Mesenchymal stem cell (in vitro differentiated cells and primary cell): Measurements from ENCODE around the gene NDUFS1.
"Not testable (repeated sequence)": the region's sequence is repeated elsewhere in the genome, so short reads cannot be mapped to it uniquely, and the experiment has no call there.

Source experiments
- DNase-seq: peaks from one replicate; pipeline ENCODE4 v3.0.0-alpha.2; 2013
- H2AFZ ChIP-seq: one replicate; pipeline ENCODE4 v1.6.1; 2013; ENCODE audit warnings: low read depth, mild to moderate bottlenecking, control low read depth, inconsistent platforms, low read length, moderate library complexity
- H2AK5ac ChIP-seq: 2 replicates; pipeline ENCODE4 v1.6.1; 2013; ENCODE audit warnings: low read length, moderate library complexity, mild to moderate bottlenecking, inconsistent platforms; ENCODE audit not compliant: severe bottlenecking
- H2BK120ac ChIP-seq: one replicate; pipeline ENCODE4 v1.6.1; 2013; ENCODE audit warnings: low read depth, mild to moderate bottlenecking, inconsistent platforms, low read length, moderate library complexity
- H2BK12ac ChIP-seq, 2 experiments: one replicate each; pipeline ENCODE4 v1.6.1; 2013; ENCODE audit warnings: inconsistent platforms in 2 of 2, low read length in 2 of 2, mild to moderate bottlenecking in 2 of 2, moderate library complexity in 2 of 2, control low read depth in 1 of 2
- H2BK15ac ChIP-seq: one replicate; pipeline ENCODE4 v1.6.1; 2013; ENCODE audit warnings: mild to moderate bottlenecking, low read depth, inconsistent platforms; ENCODE audit not compliant: poor library complexity, severe bottlenecking
- H2BK5ac ChIP-seq: 2 replicates; pipeline ENCODE4 v1.6.1; 2013; ENCODE audit warnings: low read depth, mild to moderate bottlenecking, low read length, control low read depth, inconsistent platforms; ENCODE audit not compliant: poor library complexity, severe bottlenecking
- H3K14ac ChIP-seq, 2 experiments: one replicate each; pipeline ENCODE4 v1.6.1; 2013; ENCODE audit warnings: inconsistent platforms in 2 of 2, low read length in 2 of 2, control low read depth in 1 of 2, mild to moderate bottlenecking in 1 of 2, moderate library complexity in 1 of 2
- H3K18ac ChIP-seq, 2 experiments: one replicate each; pipeline ENCODE4 v1.6.1; 2013; ENCODE audit warnings: inconsistent platforms in 2 of 2, low read length in 2 of 2, control low read depth in 1 of 2, low read depth in 1 of 2, mild to moderate bottlenecking in 1 of 2
- H3K23ac ChIP-seq, 2 experiments: one replicate each; pipeline ENCODE4 v1.6.1; 2013; ENCODE audit warnings: inconsistent platforms in 2 of 2, low read length in 2 of 2, mild to moderate bottlenecking in 2 of 2, moderate library complexity in 2 of 2, control low read depth in 1 of 2
- H3K27ac ChIP-seq: 2 replicates; pipeline ENCODE4 v1.5.1; 2013; ENCODE audit warnings: mild to moderate bottlenecking, moderate library complexity, low read length, control low read depth, inconsistent platforms; ENCODE audit not compliant: poor library complexity, severe bottlenecking
- H3K27me3 ChIP-seq, 2 experiments: 2 replicates each; pipeline versions ENCODE4 v1.6.1 to v1.7.0; 2013; ENCODE audit warnings: low read length in 2 of 2, mild to moderate bottlenecking in 2 of 2, moderate library complexity in 2 of 2, control low read depth in 1 of 2, inconsistent platforms in 1 of 2; ENCODE audit not compliant: control insufficient read depth in 1 of 2, insufficient read depth in 1 of 2
- H3K36me3 ChIP-seq, 2 experiments: 2 replicates each; pipeline versions ENCODE4 v1.6.1 to v1.7.0; 2013; ENCODE audit warnings: low read length in 2 of 2, control low read depth in 1 of 2, inconsistent platforms in 1 of 2, low read depth in 1 of 2, mild to moderate bottlenecking in 1 of 2; ENCODE audit not compliant: insufficient read depth in 2 of 2, control insufficient read depth in 1 of 2
- H3K4ac ChIP-seq, 2 experiments: one replicate each; pipeline ENCODE4 v1.6.1; 2013; ENCODE audit warnings: inconsistent platforms in 2 of 2, low read length in 2 of 2, mild to moderate bottlenecking in 2 of 2, moderate library complexity in 2 of 2, control low read depth in 1 of 2, low read depth in 1 of 2
- H3K4me1 ChIP-seq: 2 replicates; pipeline ENCODE4 v1.6.1; 2013; ENCODE audit warnings: low read depth, low read length, control low read depth; ENCODE audit not compliant: control insufficient read depth, insufficient read depth
- H3K4me2 ChIP-seq: 2 replicates; pipeline ENCODE4 v1.6.1; 2013; ENCODE audit warnings: low read length, mild to moderate bottlenecking, inconsistent platforms; ENCODE audit not compliant: poor library complexity, severe bottlenecking
- H3K4me3 ChIP-seq, 2 experiments: 2 replicates each; pipeline versions ENCODE4 v1.5.1 to v1.7.0; 2013; ENCODE audit warnings: low read length in 2 of 2, mild to moderate bottlenecking in 2 of 2, control low read depth in 1 of 2, low read depth in 1 of 2; ENCODE audit not compliant: insufficient read depth in 1 of 2
- H3K79me1 ChIP-seq: replicated peaks from 2 replicates; pipeline ENCODE4 v1.6.1; 2013; ENCODE audit warnings: mild to moderate bottlenecking, control low read depth, low read length, inconsistent platforms; ENCODE audit not compliant: poor library complexity, severe bottlenecking
- H3K9ac ChIP-seq: 2 replicates; pipeline ENCODE4 v1.7.0; 2013; ENCODE audit warnings: mild to moderate bottlenecking, low read length, moderate library complexity
- H3K9me3 ChIP-seq: 2 replicates; pipeline ENCODE4 v1.7.0; 2013; ENCODE audit warnings: mild to moderate bottlenecking, low read length; ENCODE audit not compliant: control insufficient read depth
- H4K8ac ChIP-seq: one replicate; pipeline ENCODE4 v1.6.1; 2013; ENCODE audit warnings: inconsistent platforms, mild to moderate bottlenecking, low read length, moderate library complexity
- H4K91ac ChIP-seq: one replicate; pipeline ENCODE4 v1.6.1; 2013; ENCODE audit warnings: mild to moderate bottlenecking, low read length, inconsistent platforms
- WGBS: methylation state at CpG from one replicate; pipeline ENCODE4 v1.1.7; 2013; ENCODE audit warnings: mixed read lengths; 5-methylcytosine and 5-hydroxymethylcytosine counted together

Gene NDUFS1

GRCh38 chr2:206108713-206109112 lies 50.5 kb downstream of the NDUFS1 start:
- Histone ChIP-seq H3K36me3 (peaks cover 0 to 3% of the 10 kb centered on the region in 2 experiments), H3K23ac (no peak overlapping the region), H3K14ac (no peak overlapping the region), H3K4ac (no peak overlapping the region), H2BK12ac (no peak overlapping the region), H2BK120ac (no peak overlapping the region), H3K27ac (no peak overlapping the region), H3K79me1 (no peaks in the 10 kb centered on the region), H2BK15ac (no peak overlapping the region), H3K18ac (no peak overlapping the region), H3K4me1 (peaks cover 6% of the 10 kb centered on the region), H2BK5ac (no peak overlapping the region), H3K27me3 (no peaks in the 10 kb centered on the region), H2AK5ac (no peak overlapping the region), H4K8ac (no peak overlapping the region), H4K91ac (no peak overlapping the region), H3K4me2 (no peak overlapping the region), H3K9me3 (peaks cover 3% of the 10 kb centered on the region), H3K9ac (no peak overlapping the region), H2AFZ (no peak overlapping the region), H3K4me3 (no peak overlapping the region)
- no peak for DNase-seq
- 91% methylated on average over 6 of the region's 7 CpGs for WGBS

- Histone ChIP-seq H3K4me2 (no peak overlapping the region), H2BK5ac (no peak overlapping the region), H3K36me3 (no peaks in the 10 kb centered on the region), H3K9me3 (no peaks in the 10 kb centered on the region), H4K91ac (no peak overlapping the region), H3K9ac (no peak overlapping the region), H3K23ac (no peak overlapping the region), H3K4ac (no peak overlapping the region), H2BK12ac (no peak overlapping the region), H3K27ac (peak overlapping the region; percentile 54), H3K4me1 (peaks cover 6% of the 10 kb centered on the region), H3K79me1 (no peaks in the 10 kb centered on the region), H2AFZ (no peak overlapping the region), H3K4me3 (no peak overlapping the region), H4K8ac (no peak overlapping the region), H2AK5ac (no peak overlapping the region), H3K18ac (no peak overlapping the region), H2BK15ac (no peak overlapping the region), H2BK120ac (no peak overlapping the region), H3K27me3 (no peaks in the 10 kb centered on the region), H3K14ac (no peak overlapping the region)
- 98% methylated on average over 5 of the region's 5 CpGs for WGBS
- DNase-seq: no peak
Observed at GRCh38 chr2:206105541-206105940, 53.7 kb downstream of the NDUFS1 start.

- H2BK120ac ChIP-seq: no peak overlapping the region
- H3K14ac ChIP-seq: no peak overlapping the region
- no peak overlapping the region for H2BK5ac ChIP-seq
- no peak overlapping the region for H3K9ac ChIP-seq
- no peaks in the 10 kb centered on the region for H3K9me3 ChIP-seq
- peak overlapping the region; percentile 41 for H3K27ac ChIP-seq
- H3K18ac ChIP-seq: no peak overlapping the region
- no peak overlapping the region for H2BK12ac ChIP-seq
- H3K4me3 ChIP-seq: no peak overlapping the region
- no peak overlapping the region for H2AK5ac ChIP-seq
- no peaks in the 10 kb centered on the region for H3K27me3 ChIP-seq
- no peaks in the 10 kb centered on the region for H3K36me3 ChIP-seq
- peak overlapping the region; percentile 41 for H4K8ac ChIP-seq
- H3K4me2 ChIP-seq: no peak overlapping the region
- H2BK15ac ChIP-seq: no peak overlapping the region
- no peak overlapping the region for H4K91ac ChIP-seq
- no peak overlapping the region for H3K4ac ChIP-seq
- H3K79me1 ChIP-seq: no peaks in the 10 kb centered on the region
- DNase-seq: no peak
- 98% methylated on average over 4 of the region's 4 CpGs for WGBS
- H3K4me1 ChIP-seq: peaks cover 6% of the 10 kb centered on the region
- no peak overlapping the region for H3K23ac ChIP-seq
- no peak overlapping the region for H2AFZ ChIP-seq
Observed at GRCh38 chr2:206105038-206105437, 54.2 kb downstream of the NDUFS1 start.

DNA sequence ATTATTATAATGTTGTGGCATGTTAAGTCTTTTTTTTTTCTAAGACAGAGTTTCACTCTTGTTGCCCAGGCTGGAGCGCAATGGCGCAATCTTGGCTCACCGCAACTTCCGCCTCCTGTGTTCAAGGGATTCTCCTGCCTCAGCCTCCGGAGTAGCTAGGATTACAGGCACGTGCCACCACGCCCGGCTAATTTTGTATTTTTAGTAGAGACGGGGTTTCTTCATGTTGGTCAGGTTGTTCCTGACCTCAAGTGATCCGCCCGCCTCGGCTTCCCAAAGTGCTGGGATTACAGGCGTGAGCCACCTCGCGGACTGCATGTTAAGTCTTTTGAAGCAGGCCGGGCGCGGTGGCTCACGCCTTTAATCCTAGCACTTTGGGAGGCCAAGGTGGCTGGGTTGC lies 60.4 kb downstream of the NDUFS1 start:
- not testable (repeated sequence) for H3K27ac ChIP-seq

More for the DNA sequence above, 60.4 kb downstream of the NDUFS1 start:
- not testable (repeated sequence) for H2BK12ac ChIP-seq, H2BK15ac ChIP-seq, H2BK5ac ChIP-seq, DNase-seq, H3K18ac ChIP-seq, H3K14ac ChIP-seq, H2AFZ ChIP-seq, H2BK120ac ChIP-seq, H3K4ac ChIP-seq, H3K4me3 ChIP-seq, H3K36me3 ChIP-seq, H4K91ac ChIP-seq, H3K4me2 ChIP-seq, H3K9me3 ChIP-seq, H3K79me1 ChIP-seq, H3K23ac ChIP-seq, H3K27me3 ChIP-seq, H2AK5ac ChIP-seq, H3K9ac ChIP-seq, H3K4me1 ChIP-seq, H4K8ac ChIP-seq
- WGBS: 97% methylated on average over 19 of the region's 19 CpGs
